VCaP (cell line): ENCODE data around the gene KDM2B.

Source experiments
- H3K27ac ChIP-seq: fragments of 450-650 bp; 2 replicates; pipeline ENCODE4 v1.5.1; 2017
- TF ChIP-seq, protein P1 (sequence below): fragments of 450-650 bp; conservative IDR thresholded peaks from 2 replicates; pipeline ENCODE4 v1.5.1; 2017; ENCODE audit warnings: mild to moderate bottlenecking, moderate library complexity

Gene KDM2B

DNA sequence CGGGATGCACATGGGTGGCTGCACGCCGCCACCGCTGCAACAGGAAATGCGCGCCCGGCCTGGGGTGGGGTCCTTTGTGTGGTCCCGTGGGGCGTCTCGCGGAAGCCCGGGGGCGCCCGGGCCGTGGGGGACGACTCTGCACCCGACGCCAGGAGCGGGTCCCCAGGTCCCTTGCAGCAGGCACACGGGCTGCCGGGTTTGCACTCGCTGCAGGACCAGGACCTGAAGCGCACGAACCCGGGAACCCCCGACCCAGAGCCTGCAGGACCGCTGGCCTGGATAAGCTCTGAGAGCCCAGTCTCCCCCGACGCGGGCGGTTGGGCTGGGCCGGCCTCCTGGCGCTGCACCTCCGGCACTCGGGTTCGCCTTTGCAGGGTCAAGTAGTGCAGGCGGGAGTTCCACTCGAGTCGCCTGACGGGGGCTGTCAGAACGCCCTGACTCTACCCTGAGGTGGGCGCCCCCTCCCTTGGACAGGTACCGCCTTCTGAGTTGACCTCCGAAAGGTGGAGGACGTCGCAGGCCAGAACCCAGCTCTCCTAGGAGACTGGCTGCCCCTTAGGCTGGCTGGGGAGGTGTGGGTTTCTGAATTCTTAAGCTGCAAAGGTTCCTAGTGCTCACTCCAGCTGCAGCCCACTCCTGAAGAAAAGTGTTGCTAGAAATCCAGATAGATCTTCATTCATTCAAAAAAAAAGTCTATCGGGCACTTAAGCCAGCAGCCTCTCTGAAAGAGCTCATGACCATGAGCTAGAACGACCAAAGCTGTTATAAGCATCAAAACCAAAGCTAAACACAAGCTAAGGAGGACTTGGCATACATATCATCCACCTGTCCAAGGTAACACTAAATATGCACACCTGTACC lies 113.0 kb downstream of the KDM2B start:
- peak overlapping the region; percentile 81 for H3K27ac ChIP-seq
- TF ChIP-seq, protein P1, sequence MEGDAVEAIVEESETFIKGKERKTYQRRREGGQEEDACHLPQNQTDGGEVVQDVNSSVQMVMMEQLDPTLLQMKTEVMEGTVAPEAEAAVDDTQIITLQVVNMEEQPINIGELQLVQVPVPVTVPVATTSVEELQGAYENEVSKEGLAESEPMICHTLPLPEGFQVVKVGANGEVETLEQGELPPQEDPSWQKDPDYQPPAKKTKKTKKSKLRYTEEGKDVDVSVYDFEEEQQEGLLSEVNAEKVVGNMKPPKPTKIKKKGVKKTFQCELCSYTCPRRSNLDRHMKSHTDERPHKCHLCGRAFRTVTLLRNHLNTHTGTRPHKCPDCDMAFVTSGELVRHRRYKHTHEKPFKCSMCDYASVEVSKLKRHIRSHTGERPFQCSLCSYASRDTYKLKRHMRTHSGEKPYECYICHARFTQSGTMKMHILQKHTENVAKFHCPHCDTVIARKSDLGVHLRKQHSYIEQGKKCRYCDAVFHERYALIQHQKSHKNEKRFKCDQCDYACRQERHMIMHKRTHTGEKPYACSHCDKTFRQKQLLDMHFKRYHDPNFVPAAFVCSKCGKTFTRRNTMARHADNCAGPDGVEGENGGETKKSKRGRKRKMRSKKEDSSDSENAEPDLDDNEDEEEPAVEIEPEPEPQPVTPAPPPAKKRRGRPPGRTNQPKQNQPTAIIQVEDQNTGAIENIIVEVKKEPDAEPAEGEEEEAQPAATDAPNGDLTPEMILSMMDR, result no peak

GRCh38 chr12:121466794-121467637 lies 113.8 kb downstream of the KDM2B start:
- TF ChIP-seq, protein P1, result no peak
- peak overlapping the region; percentile 81 for H3K27ac ChIP-seq

GRCh38 chr12:121465921-121466793 lies 114.7 kb downstream of the KDM2B start:
- TF ChIP-seq, protein P1, result no peak
- H3K27ac ChIP-seq, result peak overlapping the region; percentile 81

GRCh38 chr12:121464331-121464730 lies 116.5 kb downstream of the KDM2B start:
- TF ChIP-seq, protein P1, result no peak
- H3K27ac ChIP-seq, result no peak overlapping the region

DNA sequence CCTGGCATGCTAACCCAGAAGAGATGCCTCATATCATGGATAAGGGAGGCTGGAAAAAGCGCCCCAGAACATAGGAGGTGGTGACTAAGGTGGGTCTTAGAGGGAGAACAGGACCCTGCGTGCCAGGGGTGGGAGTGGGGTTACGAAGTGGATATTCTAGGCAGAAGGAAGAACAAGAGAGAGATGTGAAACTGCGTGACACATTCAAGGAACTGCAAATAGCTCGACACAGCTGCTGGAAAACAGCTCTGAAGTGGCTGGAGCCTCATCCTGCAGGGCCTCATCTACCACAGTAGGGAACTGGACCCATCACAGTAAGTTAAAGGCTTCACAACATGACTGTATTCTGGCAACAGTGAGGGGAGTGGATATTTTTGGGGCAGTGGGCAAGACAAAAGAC lies 119.8 kb downstream of the KDM2B start:
- TF ChIP-seq, protein P1, result no peak
- no peak overlapping the region for H3K27ac ChIP-seq

- no peak overlapping the region for H3K27ac ChIP-seq
- TF ChIP-seq, protein P1, result no peak
Observed at GRCh38 chr12:121456551-121456950, 124.3 kb downstream of the KDM2B start.
